Thyroid gland (tissue), 4 donors: ENCODE results near the gene ATF7. TPM values are rescaled to one million over a fixed set of nuclear protein-coding genes. Genes with fewer than 3 reads are reported as not detected.

Experiments
- DNase-seq, 2 donors: peaks; one replicate each; pipeline ENCODE4 v3.0.0-alpha.2; 2019
- H3K27ac ChIP-seq, 3 donors: fragments of 200-600 bp; sonication (generic); 1 replicate in 2 of 3; 2 replicates in 1 of 3; pipeline ENCODE4 v1.5.1; 2016 to 2019; ENCODE audit warnings: mild to moderate bottlenecking in 1 of 3, moderate library complexity in 1 of 3
- H3K27me3 ChIP-seq: fragments of 200-600 bp; sonication (generic); one replicate; pipeline ENCODE4 v1.5.1; 2019
- H3K36me3 ChIP-seq, 2 donors: fragments of 200-600 bp; sonication (generic); one replicate each; pipeline ENCODE4 v1.5.1; 2016 to 2019
- H3K4me1 ChIP-seq, 2 donors: fragments of 200-600 bp; sonication (generic); one replicate each; pipeline ENCODE4 v1.5.1; 2017 to 2019
- H3K4me3 ChIP-seq, 3 donors: fragments of 200-600 bp; sonication (generic); replicated peaks in 1 of 3; 1 replicate in 2 of 3; 2 replicates in 1 of 3; pipeline ENCODE4 v1.5.1; 2016; ENCODE audit warnings: mild to moderate bottlenecking in 1 of 3
- H3K9me3 ChIP-seq: fragments of 200-600 bp; sonication (generic); one replicate; pipeline ENCODE4 v1.5.1; 2017
- POLR2A ChIP-seq, 2 donors: fragments of 450-650 bp; IDR thresholded peaks; one replicate each; pipeline ENCODE4 v1.6.1; 2017; ENCODE audit warnings: antibody characterized with exemption in 2 of 2, mild to moderate bottlenecking in 2 of 2, moderate library complexity in 1 of 2
- WGBS, 2 donors: methylation state at CpG; one replicate each; pipeline ENCODE4 v1.1.5; 2017; 5-methylcytosine and 5-hydroxymethylcytosine counted together
- intact Hi-C: fragments of 100-400 bp; cut with DNase I; formaldehyde crosslinking; loops from one replicate; pipeline ENCODE4 v1.15.1; 2023
- total RNA-seq, 4 donors: library from RNA; depleted of rRNA; stranded (reverse); fragments of >200 nt; gene quantifications; one replicate each; pipeline ENCODE4 v1.2.3, GENCODE V29; 2016
- TF ChIP-seq, protein P1 (sequence below), 6 experiments: fragments of 200-600 bp in 3 of 6; fragments of 450-650 bp in 3 of 6; sonication (generic) in 3 of 6; IDR thresholded peaks; one replicate each; pipeline ENCODE4 v1.5.1; 2016 to 2019; ENCODE audit warnings: antibody characterized with exemption in 6 of 6, mild to moderate bottlenecking in 2 of 6, inconsistent platforms in 1 of 6, moderate library complexity in 1 of 6

ATF7 gene
- total RNA-seq, 4 donors from 2014 or later: 21.3 to 40.1 (median 37.6) TPM

GRCh38 chr12:53589915-53590314 is 36.3 kb downstream of the ATF7 start:
- intact Hi-C loops: no loop called here
- Histone ChIP-seq H3K27me3 (no peaks in the 10 kb centered on the region), H3K9me3 (no peaks in the 10 kb centered on the region), H3K27ac (no peak overlapping the region), H3K36me3 (no peaks in the 10 kb centered on the region), H3K4me3 (no peak overlapping the region), H3K4me1 (peaks cover 13 to 15% of the 10 kb centered on the region in 2 donors)
- WGBS, 2 donors: 92 to 98% methylated on average over 4 of the region's 4 CpGs
- DNase-seq: no peak
- no peak for TF ChIP-seq POLR2A (IDR thresholded peaks at IDR 0.05)
- TF ChIP-seq, protein P1, sequence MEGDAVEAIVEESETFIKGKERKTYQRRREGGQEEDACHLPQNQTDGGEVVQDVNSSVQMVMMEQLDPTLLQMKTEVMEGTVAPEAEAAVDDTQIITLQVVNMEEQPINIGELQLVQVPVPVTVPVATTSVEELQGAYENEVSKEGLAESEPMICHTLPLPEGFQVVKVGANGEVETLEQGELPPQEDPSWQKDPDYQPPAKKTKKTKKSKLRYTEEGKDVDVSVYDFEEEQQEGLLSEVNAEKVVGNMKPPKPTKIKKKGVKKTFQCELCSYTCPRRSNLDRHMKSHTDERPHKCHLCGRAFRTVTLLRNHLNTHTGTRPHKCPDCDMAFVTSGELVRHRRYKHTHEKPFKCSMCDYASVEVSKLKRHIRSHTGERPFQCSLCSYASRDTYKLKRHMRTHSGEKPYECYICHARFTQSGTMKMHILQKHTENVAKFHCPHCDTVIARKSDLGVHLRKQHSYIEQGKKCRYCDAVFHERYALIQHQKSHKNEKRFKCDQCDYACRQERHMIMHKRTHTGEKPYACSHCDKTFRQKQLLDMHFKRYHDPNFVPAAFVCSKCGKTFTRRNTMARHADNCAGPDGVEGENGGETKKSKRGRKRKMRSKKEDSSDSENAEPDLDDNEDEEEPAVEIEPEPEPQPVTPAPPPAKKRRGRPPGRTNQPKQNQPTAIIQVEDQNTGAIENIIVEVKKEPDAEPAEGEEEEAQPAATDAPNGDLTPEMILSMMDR (IDR thresholded peaks at IDR 0.05): no peak

DNA sequence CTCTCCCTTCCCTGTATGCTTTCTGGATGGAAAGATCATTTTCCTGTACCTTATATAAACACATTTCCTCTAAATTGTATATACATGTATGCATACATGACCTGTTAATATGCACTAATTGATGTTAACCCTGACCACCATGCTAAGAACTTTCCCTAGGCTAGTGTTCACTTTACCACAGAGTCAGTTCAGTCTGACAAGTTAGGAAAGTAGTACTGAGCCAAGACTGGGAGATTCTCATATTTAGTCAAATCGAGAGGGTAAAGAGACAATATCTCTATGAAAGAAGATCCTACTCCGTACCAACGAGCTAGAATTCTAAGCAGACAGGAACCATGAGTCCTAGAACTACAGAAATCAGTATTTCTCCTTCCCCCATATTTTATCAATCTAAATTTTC is 36.8 kb downstream of the ATF7 start:
- Histone ChIP-seq H3K27me3 (no peaks in the 10 kb centered on the region), H3K27ac (no peak overlapping the region), H3K36me3 (no peaks in the 10 kb centered on the region), H3K4me3 (no peak overlapping the region), H3K9me3 (no peaks in the 10 kb centered on the region), H3K4me1 (peaks cover 13 to 15% of the 10 kb centered on the region in 2 donors)
- intact Hi-C loops: no loop called here
- 96 to 98% methylated on average over 3 of the region's 3 CpGs for WGBS, 2 donors
- TF ChIP-seq POLR2A (IDR thresholded peaks at IDR 0.05): no peak
- TF ChIP-seq, protein P1 (IDR thresholded peaks at IDR 0.05): no peak
- DNase-seq: no peak

- TF ChIP-seq, protein P1 (IDR thresholded peaks at IDR 0.05): no peak
- no peak for TF ChIP-seq POLR2A (IDR thresholded peaks at IDR 0.05)
- WGBS, 2 donors: 96 to 99% methylated on average over 3 of the region's 3 CpGs
- DNase-seq: no peak
- Histone ChIP-seq H3K27me3 (no peaks in the 10 kb centered on the region), H3K9me3 (no peaks in the 10 kb centered on the region), H3K36me3 (no peaks in the 10 kb centered on the region), H3K27ac (no peak overlapping the region), H3K4me1 (peaks cover 13 to 15% of the 10 kb centered on the region in 2 donors), H3K4me3 (no peak overlapping the region)
- intact Hi-C loops: no loop called here
These were observed 38.1 kb downstream of the ATF7 start for GRCh38 chr12:53588123-53588522.

DNA sequence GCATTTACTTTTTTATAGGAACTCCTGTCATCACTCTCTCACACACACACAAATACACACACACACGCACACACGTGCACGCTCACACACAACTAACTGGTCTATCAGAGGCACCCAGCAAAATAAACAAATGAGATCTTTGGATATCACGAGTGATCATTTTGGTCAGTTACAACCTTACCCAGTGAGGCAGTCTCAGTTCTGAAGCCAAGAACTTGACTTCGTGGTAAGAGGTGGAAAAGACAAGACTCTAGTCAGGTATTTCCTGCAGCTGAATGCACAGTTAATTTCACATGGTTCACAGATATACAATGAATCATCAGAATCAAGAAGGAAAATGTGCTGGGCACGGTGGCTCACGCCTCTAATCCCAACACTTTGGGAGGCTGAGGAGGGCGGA is 39.4 kb downstream of the ATF7 start:
- intact Hi-C loops: no loop called here
- H3K4me3 ChIP-seq: no peak overlapping the region
- DNase-seq: no peak
- H3K27me3 ChIP-seq: no peaks in the 10 kb centered on the region
- H3K36me3 ChIP-seq: no peaks in the 10 kb centered on the region
- H3K27ac ChIP-seq: no peak overlapping the region
- H3K4me1 ChIP-seq: peaks cover 8 to 10% of the 10 kb centered on the region in 2 donors
- H3K9me3 ChIP-seq: no peaks in the 10 kb centered on the region
- no peak for TF ChIP-seq POLR2A (IDR thresholded peaks at IDR 0.05)
- TF ChIP-seq, protein P1 (IDR thresholded peaks at IDR 0.05): no peak
- WGBS, 2 donors: 92 to 95% methylated on average over 8 of the region's 8 CpGs

- Histone ChIP-seq H3K9me3 (no peaks in the 10 kb centered on the region), H3K27me3 (no peaks in the 10 kb centered on the region), H3K4me3 (no peak overlapping the region), H3K4me1 (peaks cover 0 to 5% of the 10 kb centered on the region in 2 donors), H3K36me3 (no peaks in the 10 kb centered on the region), H3K27ac (no peak overlapping the region)
- intact Hi-C loops: no loop called here
- TF ChIP-seq, protein P1 (IDR thresholded peaks at IDR 0.05): no peak
- no peak for TF ChIP-seq POLR2A (IDR thresholded peaks at IDR 0.05)
- 62 to 65% methylated on average over 2 of the region's 2 CpGs for WGBS, 2 donors
- no peak for DNase-seq
These were observed 40.6 kb downstream of the ATF7 start for GRCh38 chr12:53585448-53586125.
